H1 (cell line): ENCODE data around the gene TNS3. TPM values are rescaled to one million over a fixed set of nuclear protein-coding genes. Genes with fewer than 3 reads are reported as not detected.
A peak's percentile ranks its signal among the peaks of the same experiment; 100 is the strongest.

Experiments used
- CTCF ChIA-PET: fragments of 300-600 bp; sonication (Branson Sonifier 250); formaldehyde crosslinking; loops from one replicate; lab custom pipeline; 2021; ENCODE audit not compliant: partially characterized antibody; lab: Charles Lee
- POLR2A ChIA-PET: fragments of 300-600 bp; sonication (Branson Sonifier 250); formaldehyde crosslinking; loops from one replicate; lab custom pipeline; 2021; ENCODE audit warnings: inconsistent platforms; ENCODE audit not compliant: partially characterized antibody; lab: Charles Lee
- DNase-seq, 2 experiments: peaks; one replicate each; pipeline versions ENCODE4 v3.0.0 to v3.0.0-alpha.2; 2010 to 2022; ENCODE audit warnings: low spot score in 2 of 2, low read depth in 1 of 2, mixed read lengths in 1 of 2
- FAIRE-seq: peaks from 2 replicates; lab custom pipeline; 2011; peaks lifted over from hg19 to GRCh38; lab: Jason Lieb, UNC
- H2AFZ ChIP-seq: 2 replicates; pipeline ENCODE4 v1.8.1; 2012; ENCODE audit warnings: low read length, inconsistent platforms
- H2AK5ac ChIP-seq: 2 replicates; pipeline ENCODE4 v1.6.1; 2013; ENCODE audit warnings: low read depth, low read length
- H2BK120ac ChIP-seq: replicated peaks from 2 replicates; pipeline ENCODE3; 2013; ENCODE audit warnings: low read depth, low read length, inconsistent platforms
- H2BK12ac ChIP-seq: 2 replicates; pipeline ENCODE4 v1.6.1; 2013; ENCODE audit warnings: low read depth, low read length
- H2BK15ac ChIP-seq: 2 replicates; pipeline ENCODE4 v1.6.1; 2013; ENCODE audit warnings: low read length
- H2BK20ac ChIP-seq: 2 replicates; pipeline ENCODE4 v1.6.1; 2013; ENCODE audit warnings: low read length
- H2BK5ac ChIP-seq: 2 replicates; pipeline ENCODE4 v1.6.1; 2013; ENCODE audit warnings: low read depth, low read length
- H3K14ac ChIP-seq: 2 replicates; pipeline ENCODE4 v1.6.1; 2013; ENCODE audit warnings: inconsistent platforms; ENCODE audit not compliant: insufficient read length
- H3K18ac ChIP-seq: 2 replicates; pipeline ENCODE4 v1.6.1; 2013; ENCODE audit warnings: low read length; ENCODE audit errors: extremely low read depth
- H3K23ac ChIP-seq: 2 replicates; pipeline ENCODE4 v1.6.1; 2013; ENCODE audit warnings: inconsistent platforms; ENCODE audit not compliant: insufficient read length
- H3K23me2 ChIP-seq: 2 replicates; pipeline ENCODE4 v1.6.1; 2013; ENCODE audit warnings: low read depth, low read length
- H3K27ac ChIP-seq: 2 replicates; pipeline ENCODE4 v1.6.1; 2011; ENCODE audit warnings: low read depth, low read length, inconsistent platforms
- H3K27me3 ChIP-seq, 4 experiments: replicated peaks in 1 of 4; 1 replicate in 1 of 4; 2 replicates in 3 of 4; pipeline versions ENCODE4 v1.6.1 to v1.8.1; 2011 to 2013; ENCODE audit warnings: low read length in 3 of 4, mild to moderate bottlenecking in 3 of 4, inconsistent platforms in 2 of 4, mixed read lengths in 2 of 4, moderate library complexity in 1 of 4; ENCODE audit not compliant: control insufficient read depth in 3 of 4, insufficient read depth in 3 of 4; ENCODE audit errors: extremely low read depth in 1 of 4
- H3K36me3 ChIP-seq, 4 experiments: 2 replicates each; pipeline versions ENCODE4 v1.6.1 to v1.8.1; 2011 to 2013; ENCODE audit warnings: mild to moderate bottlenecking in 4 of 4, low read length in 3 of 4, moderate library complexity in 2 of 4, control low read depth in 1 of 4, inconsistent platforms in 1 of 4; ENCODE audit not compliant: insufficient read depth in 4 of 4, control insufficient read depth in 2 of 4
- H3K4ac ChIP-seq: replicated peaks from 2 replicates; pipeline ENCODE3; 2013; ENCODE audit warnings: low read length, low read depth, mixed read lengths, inconsistent platforms; ENCODE audit not compliant: insufficient read length
- H3K4me1 ChIP-seq, 4 experiments: replicated peaks in 1 of 4; 1 replicate in 1 of 4; 2 replicates in 3 of 4; pipeline versions ENCODE4 v1.6.1 to v1.8.1; 2011 to 2013; ENCODE audit warnings: low read length in 3 of 4, inconsistent platforms in 2 of 4, mixed read lengths in 1 of 4; ENCODE audit not compliant: insufficient read depth in 4 of 4, control insufficient read depth in 3 of 4
- H3K4me2 ChIP-seq, 2 experiments: 2 replicates each; pipeline versions ENCODE4 v1.6.1 to v1.8.1; 2011 to 2013; ENCODE audit warnings: low read depth in 2 of 2, low read length in 2 of 2, control low read depth in 1 of 2, inconsistent platforms in 1 of 2, mild to moderate bottlenecking in 1 of 2; ENCODE audit not compliant: insufficient read depth in 1 of 2
- H3K4me3 ChIP-seq, 4 experiments: fragments of 200-600, 300-600 bp in 1 of 4; sonication (generic), shearing (Covaris generic), sonication (Bioruptor Twin) in 1 of 4; 2 replicates each; pipeline versions ENCODE4 v1.5.1 to v1.8.1; 2011 to 2016; ENCODE audit warnings: low read length in 4 of 4, low read depth in 3 of 4, control low read depth in 2 of 4, inconsistent platforms in 2 of 4, mild to moderate bottlenecking in 2 of 4, mixed read lengths in 1 of 4, moderate library complexity in 1 of 4; ENCODE audit not compliant: insufficient read depth in 2 of 4; ENCODE audit errors: extremely low read depth in 1 of 4
- H3K56ac ChIP-seq: replicated peaks from 2 replicates; pipeline ENCODE3; 2013; ENCODE audit warnings: low read depth, mild to moderate bottlenecking, mixed read lengths, low read length, inconsistent platforms; ENCODE audit not compliant: insufficient read length
- H3K79me1 ChIP-seq: 2 replicates; pipeline ENCODE4 v1.6.1; 2013; ENCODE audit warnings: low read depth, low read length, control low read depth
- H3K79me2 ChIP-seq, 2 experiments: 2 replicates each; pipeline versions ENCODE4 v1.6.1 to v1.8.1; 2012 to 2013; ENCODE audit warnings: low read length in 2 of 2, mild to moderate bottlenecking in 2 of 2, inconsistent platforms in 1 of 2; ENCODE audit not compliant: insufficient read depth in 2 of 2, control insufficient read depth in 1 of 2
- H3K9ac ChIP-seq, 4 experiments: replicated peaks in 1 of 4; 1 replicate in 1 of 4; 2 replicates in 3 of 4; pipeline versions ENCODE4 v1.6.1 to v1.8.1; 2011 to 2013; ENCODE audit warnings: low read depth in 3 of 4, low read length in 3 of 4, control low read depth in 2 of 4, mild to moderate bottlenecking in 2 of 4, moderate library complexity in 2 of 4, inconsistent platforms in 1 of 4; ENCODE audit errors: extremely low read depth in 1 of 4
- H3K9me3 ChIP-seq, 2 experiments: 2 replicates each; pipeline versions ENCODE4 v1.6.1 to v1.8.1; 2012 to 2013; ENCODE audit warnings: mild to moderate bottlenecking in 2 of 2, moderate library complexity in 2 of 2, control low read depth in 1 of 2, inconsistent platforms in 1 of 2, low read depth in 1 of 2, low read length in 1 of 2, mixed read lengths in 1 of 2; ENCODE audit not compliant: insufficient read depth in 2 of 2
- H4K20me1 ChIP-seq, 2 experiments: replicated peaks in 1 of 2; 2 replicates each; pipeline versions ENCODE3 to v1.8.1; 2011 to 2013; ENCODE audit warnings: inconsistent platforms in 2 of 2, low read length in 2 of 2, mild to moderate bottlenecking in 1 of 2; ENCODE audit not compliant: insufficient read depth in 2 of 2, control insufficient read depth in 1 of 2
- H4K5ac ChIP-seq: 2 replicates; pipeline ENCODE4 v1.6.1; 2013; ENCODE audit warnings: low read length, low read depth, mixed read lengths, inconsistent platforms; ENCODE audit not compliant: insufficient read length
- H4K8ac ChIP-seq: 2 replicates; pipeline ENCODE4 v1.8.0; 2013; ENCODE audit warnings: mild to moderate bottlenecking, moderate library complexity, low read length, inconsistent platforms; ENCODE audit not compliant: insufficient read depth; ENCODE audit errors: extremely low read depth
- H4K91ac ChIP-seq: replicated peaks from 2 replicates; pipeline ENCODE3; 2013; ENCODE audit warnings: low read length, mixed read lengths, inconsistent platforms; ENCODE audit not compliant: insufficient read length
- ASH2L ChIP-seq: fragments of 200-600, 300-600 bp; sonication (generic); IDR thresholded peaks from one replicate; pipeline ENCODE4 v1.7.1; 2017; ENCODE audit warnings: low read length
- BCL11A ChIP-seq, 2 experiments: IDR thresholded peaks; one replicate each; pipeline ENCODE4 v1.6.1; 2011; ENCODE audit warnings: low read depth in 2 of 2, low read length in 2 of 2, mild to moderate bottlenecking in 2 of 2
- BRCA1 ChIP-seq: IDR thresholded peaks from 2 replicates; pipeline ENCODE4 v1.6.1; 2012; ENCODE audit warnings: low read depth, low read length, improper control_type of control experiment
- CEBPB ChIP-seq: IDR thresholded peaks from 2 replicates; pipeline ENCODE4 v1.6.1; 2012; ENCODE audit warnings: low read depth, low read length
- CHD1 ChIP-seq: IDR thresholded peaks from 2 replicates; pipeline ENCODE4 v1.6.1; 2012; ENCODE audit warnings: low read depth, low read length, improper control_type of control experiment
- CHD2 ChIP-seq: IDR thresholded peaks from 2 replicates; pipeline ENCODE4 v1.6.1; 2012; ENCODE audit warnings: low read length, improper control_type of control experiment
- CREB1 ChIP-seq: IDR thresholded peaks from 2 replicates; pipeline ENCODE4 v1.6.1; 2012; ENCODE audit warnings: inconsistent platforms
- CTBP2 ChIP-seq: IDR thresholded peaks from 2 replicates; pipeline ENCODE4 v1.7.0; 2011; ENCODE audit warnings: borderline replicate concordance, mild to moderate bottlenecking, moderate library complexity, mixed read lengths, low read length; ENCODE audit not compliant: insufficient read depth, insufficient read length
- E2F6 ChIP-seq: IDR thresholded peaks from 2 replicates; pipeline ENCODE4 v1.6.1; 2012; ENCODE audit warnings: inconsistent platforms
- EGR1 ChIP-seq: IDR thresholded peaks from 2 replicates; pipeline ENCODE4 v1.6.1; 2011; ENCODE audit warnings: low read depth, low read length, borderline replicate concordance
- GABPA ChIP-seq: IDR thresholded peaks from 2 replicates; pipeline ENCODE4 v1.6.1; 2011; ENCODE audit warnings: mild to moderate bottlenecking, low read length, moderate library complexity, borderline replicate concordance; ENCODE audit not compliant: insufficient read depth
- JUN ChIP-seq: IDR thresholded peaks from 2 replicates; pipeline ENCODE4 v1.6.1; 2011; ENCODE audit warnings: low read depth, mild to moderate bottlenecking, improper control_type of control experiment, low read length
- POLR2A ChIP-seq, 2 experiments: IDR thresholded peaks; 1 replicate in 1 of 2; 2 replicates in 1 of 2; pipeline ENCODE4 v1.6.1; 2011; ENCODE audit warnings: low read depth in 2 of 2, low read length in 2 of 2, mild to moderate bottlenecking in 2 of 2; ENCODE audit errors: control extremely low read depth in 1 of 2
- POU5F1 ChIP-seq: IDR thresholded peaks from 2 replicates; pipeline ENCODE4 v1.6.1; 2011; ENCODE audit warnings: low read depth, mild to moderate bottlenecking, low read length, moderate library complexity
- SIX5 ChIP-seq: IDR thresholded peaks from 2 replicates; pipeline ENCODE4 v1.6.1; 2011; ENCODE audit warnings: mild to moderate bottlenecking, low read depth, low read length
- TCF12 ChIP-seq: IDR thresholded peaks from 2 replicates; pipeline ENCODE4 v1.6.1; 2011; ENCODE audit warnings: low read depth, mild to moderate bottlenecking, low read length
- WGBS, 2 experiments: shearing (Covaris generic) in 1 of 2; methylation state at CpG; one replicate each; pipeline versions ENCODE4 v1.1.6 to v1.1.7; 2013 to 2015; ENCODE audit warnings: low lambda C conversion rate in 2 of 2, mixed read lengths in 2 of 2, inconsistent platforms in 1 of 2, low coverage in 1 of 2, missing lambda C conversion rate in 1 of 2; ENCODE audit not compliant: insufficient replicate concordance in 2 of 2, insufficient coverage in 1 of 2, insufficient read length in 1 of 2; ENCODE audit errors: extremely low coverage in 1 of 2, missing lambda C conversion rate in 1 of 2; 5-methylcytosine and 5-hydroxymethylcytosine counted together
- polyA plus RNA-seq, 7 experiments: library from polyadenylated mRNA; depleted of rRNA in 3 of 7; stranded (reverse) in 5 of 7; unstranded in 2 of 7; fragments of >200 nt in 5 of 7; fragments of 200-250 nt in 2 of 7; gene quantifications; 1 replicate in 5 of 7; 2 replicates in 1 of 7; 4 replicates in 1 of 7; pipeline versions ENCODE4 v1.2.1 to v1.2.3, GENCODE V29; 2011 to 2013; ENCODE audit warnings: missing spikeins in 2 of 7, mixed read lengths in 2 of 7
- total RNA-seq: library from RNA; stranded (reverse); fragmentation: NEBNext Ultra II Directional; extraction: Animal tissue kit (Norgen Biotek cat#: 25700); gene quantifications from 2 replicates; pipeline ENCODE4 v1.2.1, GENCODE V29; 2021

Gene TNS3
- total and polyA plus RNA-seq, 2 of the 8 experiments (the other 6 are each of a cell fraction or from before 2014, with no cell fraction given): 11.9 to 24.2 TPM

- H3K4me3 ChIP-seq: no peak overlapping the region
- H4K5ac ChIP-seq: no peak overlapping the region
- H2BK12ac ChIP-seq: no peak overlapping the region
- ChIA-PET POLR2A (interaction anchor here (0.6 to 1.7 kb wide), 3 partner anchors 15 to 62 kb away, joined by 3 to 5 read pairs (median 4); partner anchors contain the start of gene TNS3), CTCF (interaction anchor here (1.5 to 3.6 kb wide), 2 partner anchors 8 to 108 kb away, joined by 3 to 20 read pairs; no protein-coding TSS in a partner anchor)
- WGBS, 2 experiments: 80% methylated on average over 6 of the region's 6 CpGs; no CpG with 5 or more reads in 1 of the 2 experiments
- H3K36me3 ChIP-seq: no peaks in the 10 kb centered on the region
- H3K4me2 ChIP-seq: no peak overlapping the region
- H2BK15ac ChIP-seq: no peak overlapping the region
- FAIRE-seq: no peak
- H4K91ac ChIP-seq: peak overlapping the region; percentile 13
- no peak overlapping the region for H3K23ac ChIP-seq
- no peaks in the 10 kb centered on the region for H3K23me2 ChIP-seq
- H3K79me2 ChIP-seq: peaks cover 0 to 2% of the 10 kb centered on the region in 2 experiments; a peak in 1 of 4 replicates
- no peak overlapping the region for H2BK5ac ChIP-seq
- H4K8ac ChIP-seq: no peak overlapping the region
- H3K79me1 ChIP-seq: peaks cover 12% of the 10 kb centered on the region
- H2AK5ac ChIP-seq: no peak overlapping the region
- H2AFZ ChIP-seq: no peak overlapping the region
- peaks cover 5 to 12% (median 9%) of the 10 kb centered on the region in 4 experiments for H3K4me1 ChIP-seq
- H3K27me3 ChIP-seq: no peaks in the 10 kb centered on the region; a peak in 2 of 7 replicates
- H3K14ac ChIP-seq: no peak overlapping the region
- no peak overlapping the region for H3K56ac ChIP-seq
- no peak overlapping the region for H2BK20ac ChIP-seq
- H2BK120ac ChIP-seq: no peak overlapping the region
- no peak overlapping the region for H3K27ac ChIP-seq
- H3K9ac ChIP-seq: no peak overlapping the region
- H4K20me1 ChIP-seq: peaks cover 0 to 6% of the 10 kb centered on the region in 2 experiments
- no peak overlapping the region for H3K18ac ChIP-seq
- no peak for TF ChIP-seq CHD1
- TF ChIP-seq SIX5: no peak
- no peak for TF ChIP-seq TCF12
- no peak for TF ChIP-seq CEBPB
- no peak for TF ChIP-seq E2F6
- TF ChIP-seq CREB1: no peak
- no peak for TF ChIP-seq CHD2
- TF ChIP-seq POLR2A (IDR thresholded peaks at IDR 0.05; ENCODE audit: control extremely low read depth in 1 of 2, low read depth in 2 of 2, low read length in 2 of 2): no peak
- TF ChIP-seq JUN: no peak
- TF ChIP-seq GABPA: no peak
- no peak for TF ChIP-seq BCL11A (IDR thresholded peaks at IDR 0.05; ENCODE audit: low read depth in 2 of 2, low read length in 2 of 2)
- TF ChIP-seq BRCA1: no peak
- TF ChIP-seq EGR1: no peak
- no peak for TF ChIP-seq POU5F1
- TF ChIP-seq CTBP2: no peak
- no peak for TF ChIP-seq ASH2L
- DNase-seq: no peak
- H3K4ac ChIP-seq: no peak overlapping the region
- H3K9me3 ChIP-seq: no peaks in the 10 kb centered on the region
Measured at GRCh38 chr7:47543714-47544113, 38.2 kb downstream of the TNS3 start.
